MCF 10A (cell line): ENCODE data around the gene NR4A3. TPM values are rescaled to one million over a fixed set of nuclear protein-coding genes. Genes with fewer than 3 reads are reported as not detected.

Source experiments
- BruUV-seq: library from RNA; stranded (reverse); fragments of 400-500 nt; replicated peaks from 2 replicates; lab custom pipeline; 2021; lab: Mats Ljungman, UMichigan
- CTCF ChIA-PET: fragments of 300-600 bp; sonication (Branson Sonifier 250); formaldehyde crosslinking; extraction: SDS; loops from one replicate; lab custom pipeline; 2021; ENCODE audit warnings: antibody characterized with exemption, inconsistent platforms; lab: Yijun Ruan, JAX
- POLR2A ChIA-PET: fragments of 300-600, 350-650 bp; sonication (Branson Sonifier 250); formaldehyde crosslinking; extraction: SDS; loops from one replicate; lab custom pipeline; 2020; ENCODE audit warnings: antibody characterized with exemption, inconsistent platforms; lab: Yijun Ruan, JAX
- DNase-seq: peaks from one replicate; pipeline ENCODE4 v3.0.0-alpha.2; 2018; ENCODE audit not compliant: unreplicated experiment
- H3K27ac Mint-ChIP-seq: one replicate; pipeline ENCODE4 v1.8.0; 2022; ENCODE audit warnings: mild to moderate bottlenecking, low read depth, mixed read lengths; ENCODE audit not compliant: unreplicated experiment
- H3K27me3 Mint-ChIP-seq: one replicate; pipeline ENCODE4 v1.8.0; 2022; ENCODE audit warnings: mixed read lengths; ENCODE audit not compliant: insufficient read depth, unreplicated experiment
- H3K36me3 Mint-ChIP-seq: one replicate; pipeline ENCODE4 v1.8.0; 2022; ENCODE audit warnings: mild to moderate bottlenecking, moderate library complexity, mixed read lengths; ENCODE audit not compliant: insufficient read depth, unreplicated experiment
- H3K4me1 Mint-ChIP-seq: one replicate; pipeline ENCODE4 v1.8.0; 2022; ENCODE audit warnings: mixed read lengths; ENCODE audit not compliant: insufficient read depth, unreplicated experiment
- H3K4me3 Mint-ChIP-seq: one replicate; pipeline ENCODE4 v1.8.0; 2022; ENCODE audit warnings: mild to moderate bottlenecking, moderate library complexity, mixed read lengths; ENCODE audit not compliant: unreplicated experiment
- H3K9me3 Mint-ChIP-seq: one replicate; pipeline ENCODE4 v1.8.0; 2022; ENCODE audit warnings: mixed read lengths; ENCODE audit not compliant: unreplicated experiment
- intact Hi-C: fragments of 100-400 bp; cut with micrococcal nuclease; formaldehyde crosslinking; loops from 2 replicates; pipeline ENCODE4 v1.14.1; 2022
- total RNA-seq: library from RNA; stranded (reverse); gene quantifications from 2 replicates; pipeline ENCODE4 v1.2.3, GENCODE V29; 2022
- TF ChIP-seq, protein P1 (sequence below): fragments of 200-600 bp; IDR thresholded peaks from one replicate; pipeline ENCODE4 v1.8.0; 2022; ENCODE audit warnings: antibody characterized with exemption, mild to moderate bottlenecking; ENCODE audit not compliant: unreplicated experiment

NR4A3 gene
- total RNA-seq, 1 experiment from 2014 or later: 0.16 TPM

DNA sequence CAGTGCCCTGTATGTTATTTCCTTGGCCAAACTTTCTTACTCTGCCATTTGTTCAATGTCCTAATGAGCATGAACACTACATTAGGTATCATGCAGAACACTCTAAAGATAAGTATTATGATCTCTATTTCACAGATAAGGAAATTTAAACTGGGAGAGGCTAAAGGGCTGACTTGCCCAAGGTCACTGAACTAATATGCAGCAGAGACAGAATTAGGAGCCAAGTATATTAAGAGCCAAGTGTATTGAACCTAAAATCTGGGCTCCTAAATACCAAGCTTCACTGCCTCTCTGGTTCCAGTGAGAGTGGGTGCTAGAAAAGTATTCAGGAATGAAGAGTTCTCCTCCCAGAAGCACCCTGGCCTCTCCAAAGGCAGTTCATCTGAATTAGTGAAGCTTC lies 13.5 kb downstream of the NR4A3 start:
- no peak for DNase-seq
- ChIA-PET CTCF (interaction anchor here (0.6 kb wide), 2 partner anchors 13 to 140 kb away, joined by 3 read pairs; partner anchors contain the start of gene NR4A3), POLR2A (interaction anchor here (0.6 to 1.2 kb wide), 2 partner anchors 10 to 635 kb away, joined by 3 to 4 read pairs; no protein-coding TSS in a partner anchor)
- H3K9me3 Mint-ChIP-seq: no peaks in the 10 kb centered on the region
- no TSS peak for BruUV-seq
- TF ChIP-seq, protein P1, sequence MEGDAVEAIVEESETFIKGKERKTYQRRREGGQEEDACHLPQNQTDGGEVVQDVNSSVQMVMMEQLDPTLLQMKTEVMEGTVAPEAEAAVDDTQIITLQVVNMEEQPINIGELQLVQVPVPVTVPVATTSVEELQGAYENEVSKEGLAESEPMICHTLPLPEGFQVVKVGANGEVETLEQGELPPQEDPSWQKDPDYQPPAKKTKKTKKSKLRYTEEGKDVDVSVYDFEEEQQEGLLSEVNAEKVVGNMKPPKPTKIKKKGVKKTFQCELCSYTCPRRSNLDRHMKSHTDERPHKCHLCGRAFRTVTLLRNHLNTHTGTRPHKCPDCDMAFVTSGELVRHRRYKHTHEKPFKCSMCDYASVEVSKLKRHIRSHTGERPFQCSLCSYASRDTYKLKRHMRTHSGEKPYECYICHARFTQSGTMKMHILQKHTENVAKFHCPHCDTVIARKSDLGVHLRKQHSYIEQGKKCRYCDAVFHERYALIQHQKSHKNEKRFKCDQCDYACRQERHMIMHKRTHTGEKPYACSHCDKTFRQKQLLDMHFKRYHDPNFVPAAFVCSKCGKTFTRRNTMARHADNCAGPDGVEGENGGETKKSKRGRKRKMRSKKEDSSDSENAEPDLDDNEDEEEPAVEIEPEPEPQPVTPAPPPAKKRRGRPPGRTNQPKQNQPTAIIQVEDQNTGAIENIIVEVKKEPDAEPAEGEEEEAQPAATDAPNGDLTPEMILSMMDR: no peak
- intact Hi-C loops: no loop called here
- H3K4me3 Mint-ChIP-seq: no peak overlapping the region
- H3K27ac Mint-ChIP-seq: no peak overlapping the region
- no peaks in the 10 kb centered on the region for H3K36me3 Mint-ChIP-seq
- no peaks in the 10 kb centered on the region for H3K4me1 Mint-ChIP-seq
- H3K27me3 Mint-ChIP-seq: peaks cover 26% of the 10 kb centered on the region

DNA sequence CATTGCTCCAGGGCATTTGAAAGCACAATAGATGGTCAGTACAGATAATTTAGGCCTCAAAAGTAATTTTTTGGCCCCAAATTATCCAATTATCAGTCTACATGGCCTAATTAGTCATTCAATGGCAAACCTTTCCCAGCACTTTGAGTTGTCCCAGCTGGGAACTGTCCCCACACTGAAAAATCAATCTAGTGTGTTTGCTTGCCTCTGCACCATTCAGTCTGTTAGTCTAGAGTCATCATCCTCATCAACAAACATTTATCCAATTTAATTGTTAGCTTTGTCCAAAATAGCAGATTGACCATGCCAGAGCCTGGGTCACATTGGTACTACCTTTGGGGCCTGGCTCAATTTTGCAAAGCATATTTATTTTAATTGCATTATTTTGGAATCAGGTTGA lies 13.9 kb downstream of the NR4A3 start:
- TF ChIP-seq, protein P1: no peak
- intact Hi-C loops: no loop called here
- Mint-ChIP-seq H3K27me3 (peaks cover 22% of the 10 kb centered on the region), H3K4me3 (no peak overlapping the region), H3K36me3 (no peaks in the 10 kb centered on the region), H3K4me1 (no peaks in the 10 kb centered on the region), H3K27ac (no peak overlapping the region), H3K9me3 (no peaks in the 10 kb centered on the region)
- CTCF ChIA-PET: interaction anchor here (0.6 to 0.7 kb wide), 3 partner anchors 10 to 1417 kb away, joined by 3 to 4 read pairs (median 3); no protein-coding TSS in a partner anchor
- DNase-seq: no peak
- POLR2A ChIA-PET: interaction anchor here (0.6 to 1.2 kb wide), 2 partner anchors 10 to 636 kb away, joined by 3 to 4 read pairs; no protein-coding TSS in a partner anchor
- BruUV-seq: no TSS peak

DNA sequence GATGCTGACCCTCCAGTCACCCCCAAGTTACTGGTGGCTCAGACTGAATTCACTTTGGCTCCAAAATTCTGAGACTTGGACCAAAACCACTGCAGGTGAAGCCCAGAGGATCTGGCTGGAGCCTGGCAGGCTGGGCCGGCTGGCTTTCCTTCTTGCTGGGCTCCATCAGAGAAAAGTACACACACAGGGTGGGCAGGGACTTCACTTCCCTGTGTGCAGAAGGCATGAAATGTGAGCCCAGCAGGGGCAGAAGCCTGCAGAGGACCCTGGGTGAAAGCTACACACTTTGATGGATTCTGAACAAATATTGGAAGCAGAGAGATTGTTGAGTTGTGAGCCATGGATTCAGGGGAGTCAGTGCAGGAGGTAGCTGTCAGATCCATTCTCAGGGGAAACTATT lies 18.4 kb downstream of the NR4A3 start:
- H3K4me3 Mint-ChIP-seq: no peak overlapping the region
- peaks cover 17% of the 10 kb centered on the region for H3K27me3 Mint-ChIP-seq
- H3K27ac Mint-ChIP-seq: no peak overlapping the region
- no TSS peak for BruUV-seq
- ChIA-PET CTCF (no interaction called here), POLR2A (no interaction called here)
- DNase-seq: no peak
- TF ChIP-seq, protein P1: no peak
- no peaks in the 10 kb centered on the region for H3K9me3 Mint-ChIP-seq
- H3K4me1 Mint-ChIP-seq: no peaks in the 10 kb centered on the region
- no peaks in the 10 kb centered on the region for H3K36me3 Mint-ChIP-seq
- intact Hi-C loops: no loop called here

DNA sequence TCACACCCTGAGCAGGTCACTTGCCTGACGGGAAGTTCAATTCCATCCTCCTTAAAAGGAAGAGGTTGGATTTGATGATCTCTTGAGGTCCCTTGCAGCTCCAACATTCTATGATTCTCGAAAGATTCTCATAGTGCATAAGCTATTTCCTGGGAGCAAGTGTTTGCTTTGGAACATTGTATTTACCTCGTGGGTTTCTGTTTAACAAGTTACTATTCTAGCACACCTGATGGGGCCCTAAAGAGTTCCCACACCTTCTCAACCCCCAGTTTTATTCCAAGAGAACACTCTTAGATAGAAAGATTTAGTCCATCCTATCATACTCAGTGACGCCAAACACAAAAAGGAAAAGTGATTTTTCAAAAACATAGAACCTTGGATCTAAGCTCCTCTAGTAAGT lies 23.4 kb downstream of the NR4A3 start:
- POLR2A ChIA-PET: interaction anchor here (0.6 to 0.8 kb wide), 2 partner anchors 10 to 205 kb away, joined by 3 to 4 read pairs; no protein-coding TSS in a partner anchor
- no peak overlapping the region for H3K4me3 Mint-ChIP-seq
- no TSS peak for BruUV-seq
- H3K36me3 Mint-ChIP-seq: no peaks in the 10 kb centered on the region
- CTCF ChIA-PET: interaction anchor here (1.2 kb wide), 1 partner anchor 9 kb away, joined by 4 read pairs; no protein-coding TSS in a partner anchor
- TF ChIP-seq, protein P1: no peak
- no peak for DNase-seq
- no peaks in the 10 kb centered on the region for H3K4me1 Mint-ChIP-seq
- no peak overlapping the region for H3K27ac Mint-ChIP-seq
- intact Hi-C loops: no loop called here
- peaks cover 9% of the 10 kb centered on the region for H3K27me3 Mint-ChIP-seq
- H3K9me3 Mint-ChIP-seq: no peaks in the 10 kb centered on the region
